Heart left ventricle (tissue), 16 donors: Measurements from ENCODE around the gene LIF. TPM values are rescaled to one million over a fixed set of nuclear protein-coding genes. Genes with fewer than 3 reads are reported as not detected.
A peak's percentile ranks its signal among the peaks of the same experiment; 100 is the strongest.

Experiments used
- ATAC-seq, 4 donors: fragments of 200-7000 bp; cut with Tn5 transposase; one replicate each; pipeline ENCODE4 v1.9.1; 2020 to 2022; ENCODE audit warnings: moderate library complexity in 4 of 4, mild to moderate bottlenecking in 3 of 4, moderate number of reproducible peaks in 1 of 4
- DNase-seq, 5 donors: peaks; one replicate each; pipeline ENCODE4 v3.0.0-alpha.2; 2020
- H3K27ac ChIP-seq, 12 donors: fragments of 200-600 bp; sonication (generic) in 4 of 12; one replicate each; pipeline versions ENCODE4 v1.5.0 to v1.8.0; 2016 to 2022; ENCODE audit warnings: mild to moderate bottlenecking in 2 of 12
- H3K27me3 ChIP-seq, 9 donors: fragments of 200-600 bp; sonication (generic) in 2 of 9; one replicate each; pipeline versions ENCODE4 v1.5.1 to v1.8.0; 2016 to 2022; ENCODE audit warnings: mild to moderate bottlenecking in 3 of 9
- H3K36me3 ChIP-seq, 9 donors: fragments of 200-600 bp; sonication (generic) in 2 of 9; one replicate each; pipeline versions ENCODE4 v1.5.0 to v1.8.0; 2018 to 2022; ENCODE audit warnings: mild to moderate bottlenecking in 2 of 9
- H3K4me1 ChIP-seq, 12 donors: fragments of 200-600 bp; sonication (generic) in 4 of 12; one replicate each; pipeline versions ENCODE4 v1.5.0 to v1.8.0; 2016 to 2022; ENCODE audit warnings: mild to moderate bottlenecking in 3 of 12
- H3K4me3 ChIP-seq, 12 donors: fragments of 200-600 bp; sonication (generic) in 4 of 12; one replicate each; pipeline versions ENCODE4 v1.5.0 to v1.8.0; 2017 to 2022; ENCODE audit warnings: mild to moderate bottlenecking in 9 of 12, moderate library complexity in 4 of 12
- H3K9me3 ChIP-seq, 12 donors: fragments of 200-600 bp; sonication (generic) in 4 of 12; one replicate each; pipeline versions ENCODE4 v1.5.0 to v1.8.0; 2016 to 2022; ENCODE audit warnings: mild to moderate bottlenecking in 1 of 12
- POLR2A ChIP-seq, 2 donors: fragments of 450-650 bp; IDR thresholded peaks; one replicate each; pipeline ENCODE4 v1.6.1; 2017; ENCODE audit warnings: antibody characterized with exemption in 2 of 2, mild to moderate bottlenecking in 2 of 2, moderate library complexity in 2 of 2
- WGBS, 4 donors: extraction: QIAGEN DNeasy Blood & Tissue Kit in 2 of 4; methylation state at CpG; one replicate each; pipeline versions ENCODE4 v1.1.5 to v1.1.7; 2013 to 2018; 5-methylcytosine and 5-hydroxymethylcytosine counted together
- intact Hi-C, 10 donors: fragments of 100-400 bp; cut with DNase I; formaldehyde crosslinking; loops; one replicate each; pipeline versions ENCODE4 v1.11.1 to v1.14.2; 2022
- polyA plus RNA-seq, 2 donors: library from polyadenylated mRNA; stranded (reverse); fragments of 200-250 nt; gene quantifications; one replicate each; pipeline ENCODE4 v1.2.3, GENCODE V29; 2013
- total RNA-seq, 9 donors: library from RNA; depleted of rRNA in 2 of 9; stranded (reverse); fragments of >200 nt in 2 of 9; fragmentation: NEBNext Ultra II Directional in 3 of 9; extraction: Animal tissue kit (Norgen Biotek cat#: 25700) in 3 of 9; gene quantifications; one replicate each; pipeline versions ENCODE4 v1.1.0 to v1.2.4, GENCODE V29; 2016 to 2023
- TF ChIP-seq, protein P1 (sequence below), 12 donors: fragments of 200-600 bp; sonication (generic) in 4 of 12; IDR thresholded peaks; one replicate each; pipeline versions ENCODE4 v1.5.0 to v1.8.0; 2018 to 2022; ENCODE audit warnings: antibody characterized with exemption in 12 of 12, mild to moderate bottlenecking in 5 of 12
- donor health status: ischemic (EF 13 %, LVEDD 7.1; RV severe dilation, severe dysfunction).
- donor health status: healthy with polysubstance abuse.
- donor health status: DM: no; HTN: yes; CAD: no.
- donor health status: DM: no; HTN: no; CAD: no.
- donor health status: ischemic (EF 25% LVEDD 6.9; RV normal size, moderate dysfunction).
- donor health status: ischemic (EF 25% LVEDD 5.7; RV mildly dilated, moderate dysfunction).
- donor health status: healthy.
- donor health status: DM: yes; HTN: yes; CAD: no.
- donor health status: ischemic (EF 35%, LVEDD 5.7; RV mildly dilated, moderate dysfunction).
- donor health status: nonischemic (EF 11% LVEDD 7.7; RV severe dilation, severe dysfunction).
- donor health status: DM: yes; HTN: yes; CAD: no.
- donor health status: PGD.
- donor health status: ischemic (EF 29% LVEDD 5.4; RV normal size, mild dysfunction).
- donor health status: nonischemic (EF 23%, LVEDD 6.1; RV moderate dilation, normal function).

The LIF gene
- total and polyA plus RNA-seq, 11 donors: 0.12 to 11.6 (median 0.67) TPM; not detected in 1

DNA sequence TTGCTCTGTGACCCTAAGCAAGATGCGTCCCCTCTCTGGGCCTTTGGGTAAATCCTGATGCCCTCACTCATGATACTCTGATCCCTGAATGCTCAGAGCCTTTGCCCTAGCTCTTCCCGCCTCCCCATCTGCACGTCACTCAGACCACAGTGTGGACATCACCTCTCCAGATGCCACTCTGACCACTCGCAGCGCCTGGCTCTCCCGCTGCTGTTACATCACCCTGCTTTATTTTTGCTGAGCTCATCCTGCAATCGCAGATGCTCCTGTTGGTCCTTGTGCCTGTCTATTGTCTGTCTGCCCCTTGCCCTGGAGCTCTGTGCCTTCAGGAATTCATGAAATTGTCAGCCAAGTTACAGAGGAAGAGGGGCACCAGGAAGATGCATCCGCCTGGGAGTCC, 14.6 kb upstream of the LIF start:
- Histone ChIP-seq H3K9me3 (no peaks in the 10 kb centered on the region), H3K27ac (no peak overlapping the region), H3K36me3 (no peaks in the 10 kb centered on the region), H3K27me3 (peaks cover 0 to 12% (median 0%) of the 10 kb centered on the region in 9 donors), H3K4me3 (no peak overlapping the region), H3K4me1 (peaks cover 0 to 39% (median 3%) of the 10 kb centered on the region in 12 donors)
- ATAC-seq: no peak
- WGBS, 4 donors: 76 to 85% (median 82%) methylated on average over 8 of the region's 8 CpGs
- TF ChIP-seq POLR2A (IDR thresholded peaks at IDR 0.05): no peak
- TF ChIP-seq, protein P1, sequence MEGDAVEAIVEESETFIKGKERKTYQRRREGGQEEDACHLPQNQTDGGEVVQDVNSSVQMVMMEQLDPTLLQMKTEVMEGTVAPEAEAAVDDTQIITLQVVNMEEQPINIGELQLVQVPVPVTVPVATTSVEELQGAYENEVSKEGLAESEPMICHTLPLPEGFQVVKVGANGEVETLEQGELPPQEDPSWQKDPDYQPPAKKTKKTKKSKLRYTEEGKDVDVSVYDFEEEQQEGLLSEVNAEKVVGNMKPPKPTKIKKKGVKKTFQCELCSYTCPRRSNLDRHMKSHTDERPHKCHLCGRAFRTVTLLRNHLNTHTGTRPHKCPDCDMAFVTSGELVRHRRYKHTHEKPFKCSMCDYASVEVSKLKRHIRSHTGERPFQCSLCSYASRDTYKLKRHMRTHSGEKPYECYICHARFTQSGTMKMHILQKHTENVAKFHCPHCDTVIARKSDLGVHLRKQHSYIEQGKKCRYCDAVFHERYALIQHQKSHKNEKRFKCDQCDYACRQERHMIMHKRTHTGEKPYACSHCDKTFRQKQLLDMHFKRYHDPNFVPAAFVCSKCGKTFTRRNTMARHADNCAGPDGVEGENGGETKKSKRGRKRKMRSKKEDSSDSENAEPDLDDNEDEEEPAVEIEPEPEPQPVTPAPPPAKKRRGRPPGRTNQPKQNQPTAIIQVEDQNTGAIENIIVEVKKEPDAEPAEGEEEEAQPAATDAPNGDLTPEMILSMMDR (IDR thresholded peaks at IDR 0.05): no peak
- intact Hi-C loops: loop anchor here in 2 of 10 donors (10.0 kb wide), 1 partner anchor 224 kb away; no protein-coding TSS in a partner anchor
- no peak for DNase-seq

GRCh38 chr22:30260682-30261081, 14.1 kb upstream of the LIF start:
- TF ChIP-seq POLR2A (IDR thresholded peaks at IDR 0.05): no peak
- TF ChIP-seq, protein P1 (IDR thresholded peaks at IDR 0.05): no peak
- Histone ChIP-seq H3K36me3 (no peaks in the 10 kb centered on the region), H3K27ac (no peak overlapping the region), H3K4me3 (no peak overlapping the region), H3K9me3 (no peaks in the 10 kb centered on the region), H3K27me3 (peaks cover 0 to 12% (median 0%) of the 10 kb centered on the region in 9 donors), H3K4me1 (peaks cover 0 to 44% (median 5%) of the 10 kb centered on the region in 12 donors)
- WGBS, 4 donors: 73 to 89% (median 86%) methylated on average over 8 of the region's 8 CpGs
- no peak for DNase-seq
- intact Hi-C loops: loop anchor here in 2 of 10 donors (10.0 kb wide), 1 partner anchor 224 kb away; no protein-coding TSS in a partner anchor
- no peak for ATAC-seq

DNA sequence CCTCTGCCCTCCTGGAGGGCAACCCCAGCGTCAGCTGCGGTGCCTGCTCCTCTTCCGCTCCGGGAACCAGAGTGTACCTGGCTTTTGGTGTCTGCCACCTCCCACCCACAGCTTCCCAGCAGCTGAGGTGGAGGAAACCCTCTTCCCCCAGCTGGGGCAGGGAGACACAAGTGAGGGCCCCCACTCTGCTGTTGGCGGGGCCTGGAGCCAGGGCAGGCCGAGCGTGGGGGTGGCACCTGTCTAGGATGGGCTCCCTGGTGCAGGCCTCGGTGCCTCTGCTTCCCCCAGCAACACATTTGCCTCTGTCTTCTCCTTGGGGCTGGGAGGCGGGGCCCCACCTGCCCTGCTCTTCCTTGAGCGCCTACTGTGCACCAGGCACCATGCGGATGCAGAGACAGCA, 13.7 kb upstream of the LIF start:
- Histone ChIP-seq H3K9me3 (no peaks in the 10 kb centered on the region), H3K4me3 (no peak overlapping the region), H3K36me3 (no peaks in the 10 kb centered on the region), H3K27me3 (peaks cover 0 to 12% (median 0%) of the 10 kb centered on the region in 9 donors), H3K4me1 (peaks cover 0 to 41% (median 6%) of the 10 kb centered on the region in 12 donors), H3K27ac (no peak overlapping the region)
- TF ChIP-seq POLR2A (IDR thresholded peaks at IDR 0.05): no peak
- TF ChIP-seq, protein P1 (IDR thresholded peaks at IDR 0.05): no peak
- intact Hi-C loops: loop anchor here in 2 of 10 donors (10.0 kb wide), 1 partner anchor 225 kb away; no protein-coding TSS in a partner anchor
- peak in 1 of 5 donors; percentile 23 for DNase-seq
- no peak for ATAC-seq
- WGBS, 4 donors: 87 to 92% (median 88%) methylated on average over 7 to 11 of the region's 11 CpGs

GRCh38 chr22:30254314-30254713, 7.8 kb upstream of the LIF start:
- WGBS, 4 donors: 51 to 67% (median 62%) methylated on average over 3 to 6 of the region's 6 CpGs
- Histone ChIP-seq H3K4me1 (peaks cover 0 to 47% (median 15%) of the 10 kb centered on the region in 12 donors), H3K36me3 (no peaks in the 10 kb centered on the region), H3K9me3 (no peaks in the 10 kb centered on the region), H3K27ac (no peak overlapping the region), H3K27me3 (peaks cover 0 to 10% (median 0%) of the 10 kb centered on the region in 9 donors), H3K4me3 (no peak overlapping the region)
- intact Hi-C loops: loop anchor here in 6 of 10 donors (2.0 to 5.0 kb wide), 2 partner anchors 47 to 146 kb away; no protein-coding TSS in a partner anchor
- TF ChIP-seq, protein P1 (IDR thresholded peaks at IDR 0.05): no peak
- TF ChIP-seq POLR2A (IDR thresholded peaks at IDR 0.05): no peak
- no peak for DNase-seq
- no peak for ATAC-seq
